ENCODE measurements around the gene DBP.

DBP gene

GRCh38 chr19:48630296-48631063 lies 6.7 kb downstream of the DBP start:
- no peak overlapping the region for H3K27ac ChIP-seq
- no peak overlapping the region for H3K4me3 ChIP-seq (IDR thresholded peaks at IDR 0.05; ENCODE audit: insufficient read depth, low read depth, low read length)
- H4K20me1 ChIP-seq (ENCODE audit: insufficient read depth) = no peaks in the 10 kb centered on the region
- TF ChIP-seq CTCF (conservative IDR thresholded peaks at IDR 0.05; ENCODE audit: low read depth, low read length) = no peak
- H3K4me2 ChIP-seq = no peak overlapping the region
- H2AFZ ChIP-seq (ENCODE audit: low read depth) = no peak overlapping the region
- H3K27me3 ChIP-seq (ENCODE audit: insufficient read depth, low read depth) = no peaks in the 10 kb centered on the region
- H3K9ac ChIP-seq = no peak overlapping the region
- H3K4me1 ChIP-seq (ENCODE audit: low read depth, poor library complexity, severe bottlenecking) = peaks cover 47% of the 10 kb centered on the region
- H3K79me2 ChIP-seq (ENCODE audit: insufficient read depth, low read depth) = no peaks in the 10 kb centered on the region
- no peaks in the 10 kb centered on the region for H3K36me3 ChIP-seq (ENCODE audit: insufficient read depth)

- no peak overlapping the region for H3K27ac ChIP-seq
- no peaks in the 10 kb centered on the region for H3K27me3 ChIP-seq (ENCODE audit: insufficient read depth, low read depth)
- no peak overlapping the region for H3K4me3 ChIP-seq (IDR thresholded peaks at IDR 0.05; ENCODE audit: insufficient read depth, low read depth, low read length)
- no peak overlapping the region for H3K4me2 ChIP-seq
- peaks cover 48% of the 10 kb centered on the region for H3K4me1 ChIP-seq (ENCODE audit: low read depth, poor library complexity, severe bottlenecking)
- H3K36me3 ChIP-seq (ENCODE audit: insufficient read depth) = no peaks in the 10 kb centered on the region
- H2AFZ ChIP-seq (ENCODE audit: low read depth) = no peak overlapping the region
- TF ChIP-seq CTCF (conservative IDR thresholded peaks at IDR 0.05; ENCODE audit: low read depth, low read length) = no peak
- H3K9ac ChIP-seq = no peak overlapping the region
- H4K20me1 ChIP-seq (ENCODE audit: insufficient read depth) = no peaks in the 10 kb centered on the region
- H3K79me2 ChIP-seq (ENCODE audit: insufficient read depth, low read depth) = peaks cover 5% of the 10 kb centered on the region; the same call in 1 of the 2 replicates
Measured at GRCh38 chr19:48629599-48630295, 7.4 kb downstream of the DBP start.

GRCh38 chr19:48629297-48629598 lies 7.9 kb downstream of the DBP start:
- Histone ChIP-seq H3K36me3 (ENCODE audit: insufficient read depth) (no peaks in the 10 kb centered on the region), H3K27me3 (ENCODE audit: insufficient read depth, low read depth) (no peaks in the 10 kb centered on the region), H3K4me3 (IDR thresholded peaks at IDR 0.05; ENCODE audit: insufficient read depth, low read depth, low read length) (no peak overlapping the region), H3K27ac (no peak overlapping the region), H4K20me1 (ENCODE audit: insufficient read depth) (no peaks in the 10 kb centered on the region), H3K4me2 (no peak overlapping the region), H3K9ac (no peak overlapping the region), H3K4me1 (ENCODE audit: low read depth, poor library complexity, severe bottlenecking) (peaks cover 47% of the 10 kb centered on the region), H2AFZ (ENCODE audit: low read depth) (no peak overlapping the region), H3K79me2 (ENCODE audit: insufficient read depth, low read depth) (peaks cover 5% of the 10 kb centered on the region; the same call in 1 of the 2 replicates)
- no peak for TF ChIP-seq CTCF (conservative IDR thresholded peaks at IDR 0.05; ENCODE audit: low read depth, low read length)

GRCh38 chr19:48628486-48629296 lies 8.5 kb downstream of the DBP start:
- Histone ChIP-seq H3K79me2 (ENCODE audit: insufficient read depth, low read depth) (peaks cover 5% of the 10 kb centered on the region; the same call in 1 of the 2 replicates), H3K27ac (no peak overlapping the region), H3K4me2 (no peak overlapping the region), H3K36me3 (ENCODE audit: insufficient read depth) (no peaks in the 10 kb centered on the region), H3K4me3 (IDR thresholded peaks at IDR 0.05; ENCODE audit: insufficient read depth, low read depth, low read length) (no peak overlapping the region), H3K9ac (no peak overlapping the region), H4K20me1 (ENCODE audit: insufficient read depth) (no peaks in the 10 kb centered on the region), H3K27me3 (ENCODE audit: insufficient read depth, low read depth) (no peaks in the 10 kb centered on the region), H3K4me1 (ENCODE audit: low read depth, poor library complexity, severe bottlenecking) (peaks cover 44% of the 10 kb centered on the region), H2AFZ (ENCODE audit: low read depth) (no peak overlapping the region)
- TF ChIP-seq CTCF (conservative IDR thresholded peaks at IDR 0.05; ENCODE audit: low read depth, low read length) = no peak

Measured in KMS-11 (cell line).